Spleen (tissue), 11 donors: ENCODE measurements around the gene FGD5. TPM values are rescaled to one million over a fixed set of nuclear protein-coding genes. Genes with fewer than 3 reads are reported as not detected.
A peak's percentile ranks its signal among the peaks of the same experiment; 100 is the strongest.

Source experiments
- DNase-seq: peaks from one replicate; pipeline ENCODE4 v3.0.0-alpha.2; 2020
- H3K27ac ChIP-seq, 8 donors: fragments of 200-600 bp; sonication (generic) in 7 of 8; 1 replicate in 4 of 8; 2 replicates in 4 of 8; pipeline versions ENCODE4 v1.5.0 to v1.8.0; 2016 to 2021; ENCODE audit warnings: inconsistent platforms in 4 of 8, mild to moderate bottlenecking in 4 of 8, moderate library complexity in 1 of 8
- H3K27me3 ChIP-seq, 7 donors: fragments of 200-600 bp; sonication (generic) in 6 of 7; replicated peaks in 1 of 7; 1 replicate in 4 of 7; 2 replicates in 3 of 7; pipeline versions ENCODE4 v1.5.0 to v1.8.0; 2016 to 2021; ENCODE audit warnings: inconsistent platforms in 3 of 7, mild to moderate bottlenecking in 1 of 7
- H3K36me3 ChIP-seq, 6 donors: fragments of 200-600 bp; sonication (generic) in 5 of 6; 1 replicate in 4 of 6; 2 replicates in 2 of 6; pipeline versions ENCODE4 v1.5.0 to v1.8.0; 2016 to 2021; ENCODE audit warnings: inconsistent platforms in 2 of 6
- H3K4me1 ChIP-seq, 6 donors: fragments of 200-600 bp; sonication (generic) in 5 of 6; 1 replicate in 3 of 6; 2 replicates in 3 of 6; pipeline versions ENCODE4 v1.5.0 to v1.8.0; 2016 to 2021; ENCODE audit warnings: inconsistent platforms in 3 of 6
- H3K4me3 ChIP-seq, 8 donors: fragments of 200-600 bp; sonication (generic) in 7 of 8; 1 replicate in 4 of 8; 2 replicates in 4 of 8; pipeline versions ENCODE4 v1.5.0 to v1.8.0; 2016 to 2021; ENCODE audit warnings: inconsistent platforms in 4 of 8, mild to moderate bottlenecking in 4 of 8, moderate library complexity in 2 of 8
- H3K9me3 ChIP-seq, 8 donors: fragments of 200-600 bp; sonication (generic) in 7 of 8; 1 replicate in 4 of 8; 2 replicates in 4 of 8; pipeline versions ENCODE4 v1.5.0 to v1.8.0; 2016 to 2021; ENCODE audit warnings: inconsistent platforms in 4 of 8
- CTCF ChIP-seq, 11 experiments: fragments of 200-600 bp in 7 of 11; fragments of 450-650 bp in 4 of 11; sonication (generic) in 4 of 11; IDR thresholded peaks in 8 of 11; conservative IDR thresholded peaks in 3 of 11; 1 replicate in 7 of 11; 2 replicates in 4 of 11; pipeline versions ENCODE4 v1.4.0 to v1.8.0; 2016 to 2021; ENCODE audit warnings: antibody characterized with exemption in 11 of 11, inconsistent platforms in 4 of 11, mild to moderate bottlenecking in 1 of 11
- POLR2A ChIP-seq, 3 donors: fragments of 450-650 bp; IDR thresholded peaks; one replicate each; pipeline ENCODE4 v1.5.1; 2017; ENCODE audit warnings: antibody characterized with exemption in 3 of 3, mild to moderate bottlenecking in 1 of 3
- POLR2AphosphoS5 ChIP-seq, 3 donors: sonication (generic); formaldehyde crosslinking; IDR thresholded peaks; one replicate each; pipeline ENCODE4 v1.5.1; 2017; ENCODE audit warnings: antibody characterized with exemption in 3 of 3
- WGBS, 5 donors: extraction: QIAGEN DNeasy Blood & Tissue Kit in 3 of 5; methylation state at CpG; one replicate each; pipeline versions ENCODE4 v1.1.5 to v1.1.7; 2013 to 2018; 5-methylcytosine and 5-hydroxymethylcytosine counted together
- intact Hi-C: fragments of 100-400 bp; cut with DNase I; formaldehyde crosslinking; loops from one replicate; pipeline ENCODE4 v1.15.0; 2023; ENCODE audit warnings: low total_unique reads
- polyA plus RNA-seq, 3 donors: library from polyadenylated mRNA; stranded (reverse); fragments of 200-250 nt; gene quantifications; one replicate each; pipeline ENCODE4 v1.2.1, GENCODE V29; 2013
- total RNA-seq, 7 donors: library from RNA; depleted of rRNA in 3 of 7; stranded (reverse); fragments of >200 nt in 3 of 7; fragmentation: NEBNext Ultra II Directional in 4 of 7; extraction: Animal tissue kit (Norgen Biotek cat#: 25700) in 4 of 7; gene quantifications; one replicate each; pipeline versions ENCODE4 v1.1.0 to v1.2.1, GENCODE V29; 2016 to 2021
- donor health status: healthy with polysubstance abuse.
- donor health status: DM: no; HTN: no; CAD: no; lungs with moderate emphysema.
- donor health status: DM: no; HTN: no; CAD: no.
- donor health status: Bipolar disorder and iron deficiency.
- donor health status: healthy.
- donor health status: DM: no; HTN: no; CAD: no.
- donor health status: DM: yes; HTN: yes; CAD: no.

The FGD5 gene
- total and polyA plus RNA-seq, 10 donors, result 6.0 to 145 (median 63.8) TPM

GRCh38 chr3:14892226-14892625 is 73.5 kb downstream of the FGD5 start:
- Histone ChIP-seq H3K4me3 (no peak overlapping the region), H3K4me1 (peaks cover 4 to 36% (median 17%) of the 10 kb centered on the region in 6 donors), H3K9me3 (no peaks in the 10 kb centered on the region), H3K27ac (peak overlapping the region in 6 of 8 donors; percentile 35 to 75 (median 69)), H3K36me3 (peaks cover 0 to under 1% (median 0%) of the 10 kb centered on the region in 6 donors), H3K27me3 (peaks cover 0 to 6% (median 0%) of the 10 kb centered on the region in 7 donors)
- no peak for DNase-seq
- TF ChIP-seq CTCF (IDR thresholded peaks at IDR 0.05 in 8 of 11, conservative IDR thresholded peaks at IDR 0.05 in 3 of 11) (no peak), POLR2AphosphoS5 (IDR thresholded peaks at IDR 0.05) (no peak), POLR2A (IDR thresholded peaks at IDR 0.05) (no peak)
- intact Hi-C loops, result no loop called here
- 78 to 90% (median 88%) methylated on average over 6 to 11 of the region's 11 CpGs for WGBS, 5 donors

- WGBS, 5 donors, result 93 to 96% (median 93%) methylated on average over 2 of the region's 2 CpGs
- no peak for DNase-seq
- H3K4me1 ChIP-seq, result peaks cover 4 to 34% (median 17%) of the 10 kb centered on the region in 6 donors
- TF ChIP-seq POLR2A (IDR thresholded peaks at IDR 0.05) (no peak), POLR2AphosphoS5 (IDR thresholded peaks at IDR 0.05) (no peak), CTCF (IDR thresholded peaks at IDR 0.05 in 8 of 11, conservative IDR thresholded peaks at IDR 0.05 in 3 of 11) (no peak)
- peaks cover 0 to 20% (median under 1%) of the 10 kb centered on the region in 6 donors for H3K36me3 ChIP-seq
- no peaks in the 10 kb centered on the region for H3K9me3 ChIP-seq
- intact Hi-C loops, result no loop called here
- H3K27me3 ChIP-seq, result peaks cover 0 to 13% (median 0%) of the 10 kb centered on the region in 7 donors
- H3K27ac ChIP-seq, result no peak overlapping the region
- no peak overlapping the region for H3K4me3 ChIP-seq
Observed at GRCh38 chr3:14894085-14894484, 75.3 kb downstream of the FGD5 start.

GRCh38 chr3:14897266-14897665 is 78.5 kb downstream of the FGD5 start:
- no peak overlapping the region for H3K4me3 ChIP-seq
- WGBS, 5 donors, result 69 to 85% (median 79%) methylated on average over 4 of the region's 4 CpGs
- no peak overlapping the region for H3K27ac ChIP-seq
- peaks cover 0 to 7% (median under 1%) of the 10 kb centered on the region in 6 donors for H3K4me1 ChIP-seq
- no peak for DNase-seq
- TF ChIP-seq CTCF (IDR thresholded peaks at IDR 0.05 in 8 of 11, conservative IDR thresholded peaks at IDR 0.05 in 3 of 11), result no peak
- TF ChIP-seq POLR2A (IDR thresholded peaks at IDR 0.05), result no peak
- no peak for TF ChIP-seq POLR2AphosphoS5 (IDR thresholded peaks at IDR 0.05)
- H3K36me3 ChIP-seq, result peaks cover 0 to 46% (median 5%) of the 10 kb centered on the region in 6 donors
- peaks cover 0 to 17% (median 0%) of the 10 kb centered on the region in 7 donors for H3K27me3 ChIP-seq
- intact Hi-C loops, result no loop called here
- no peaks in the 10 kb centered on the region for H3K9me3 ChIP-seq

GRCh38 chr3:14898929-14899328 is 80.2 kb downstream of the FGD5 start:
- peak overlapping the region in 1 of 8 donors; percentile 4 for H3K27ac ChIP-seq
- TF ChIP-seq POLR2A (IDR thresholded peaks at IDR 0.05) (no peak), POLR2AphosphoS5 (IDR thresholded peaks at IDR 0.05) (no peak), CTCF (IDR thresholded peaks at IDR 0.05 in 8 of 11, conservative IDR thresholded peaks at IDR 0.05 in 3 of 11) (no peak)
- peaks cover 0 to 46% (median 5%) of the 10 kb centered on the region in 6 donors for H3K36me3 ChIP-seq
- peaks cover 0 to 7% (median 0%) of the 10 kb centered on the region in 6 donors for H3K4me1 ChIP-seq
- 43 to 49% (median 47%) methylated on average over 7 of the region's 7 CpGs for WGBS, 5 donors
- no peak for DNase-seq
- intact Hi-C loops, result no loop called here
- H3K4me3 ChIP-seq, result no peak overlapping the region
- peaks cover 0 to 17% (median 0%) of the 10 kb centered on the region in 7 donors for H3K27me3 ChIP-seq
- no peaks in the 10 kb centered on the region for H3K9me3 ChIP-seq
